UCSD-AML1 (cell line): ENCODE measurements around the gene GM2A.
A peak's percentile ranks its signal among the peaks of the same experiment; 100 is the strongest.
"Not testable (repeated sequence)": the region's sequence is repeated elsewhere in the genome, so short reads cannot be mapped to it uniquely, and the experiment has no call there.

Experiments used
- DNase-seq: peaks from one replicate; lab custom pipeline; 2025; ENCODE audit not compliant: unreplicated experiment; lab: John Stamatoyannopoulos, UW

The GM2A gene

GRCh38 chr5:151284392-151284967, 31.5 kb downstream of the GM2A start:
- no peak for DNase-seq

DNA sequence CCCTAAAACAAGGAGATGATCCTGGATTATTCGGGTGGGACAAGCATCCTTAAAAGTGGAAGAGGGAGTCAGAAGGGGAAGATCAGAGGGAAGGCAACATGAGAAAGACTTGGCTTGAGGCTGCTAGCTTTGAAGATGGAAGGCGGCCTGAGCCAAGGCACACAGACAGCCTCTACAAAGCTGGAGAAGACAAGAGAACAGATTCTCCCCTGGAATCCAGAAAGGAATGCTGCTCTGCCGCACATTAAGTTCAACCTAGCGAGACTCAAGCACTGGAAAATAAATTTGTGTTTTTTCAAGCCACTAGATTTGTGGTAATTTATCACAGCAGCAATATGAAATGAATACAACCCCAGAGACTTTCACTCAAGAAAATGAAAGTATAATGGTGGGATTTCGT, 32.7 kb downstream of the GM2A start:
- no peak for DNase-seq

GRCh38 chr5:151286246-151286645, 33.3 kb downstream of the GM2A start:
- DNase-seq, result no peak

- no peak for DNase-seq
Observed at GRCh38 chr5:151288180-151288579, 35.2 kb downstream of the GM2A start.

- DNase-seq, result no peak
Observed at GRCh38 chr5:151293624-151294023, 40.6 kb downstream of the GM2A start.

GRCh38 chr5:151295138-151295537, 42.2 kb downstream of the GM2A start:
- no peak for DNase-seq

DNA sequence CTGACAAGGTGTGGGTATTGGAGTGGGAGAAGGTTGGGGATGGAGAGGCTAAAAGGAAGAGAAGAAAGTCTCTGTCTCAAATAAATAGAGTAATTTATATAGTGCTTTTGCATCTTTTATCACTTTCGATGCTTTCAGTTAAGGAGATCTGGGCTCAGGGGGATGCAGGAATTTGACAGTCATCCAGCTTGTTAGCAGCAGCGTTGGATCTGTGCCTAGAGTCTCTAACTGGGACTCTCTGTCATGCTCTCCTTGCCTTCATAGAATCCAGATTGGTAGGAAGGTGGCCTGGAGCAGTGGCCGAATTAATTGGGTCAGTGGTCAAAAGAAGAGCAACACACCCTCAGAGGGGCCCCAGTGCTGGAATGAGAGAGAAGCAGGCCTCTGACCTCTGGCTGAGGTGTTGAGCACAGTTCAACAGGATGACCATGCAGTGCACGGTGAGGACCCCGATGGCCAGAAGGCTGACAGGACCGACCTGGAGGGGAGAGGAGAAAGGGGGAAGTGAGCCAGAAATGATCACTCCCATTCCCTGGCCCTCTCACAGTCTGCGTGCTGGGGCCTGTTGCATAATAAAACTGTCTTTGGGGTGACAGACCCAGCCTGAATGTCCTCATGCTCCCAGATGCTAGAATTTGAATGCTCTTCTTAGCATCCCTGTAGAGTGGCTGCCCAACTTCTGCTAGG, 42.9 kb downstream of the GM2A start:
- DNase-seq, result no peak

GRCh38 chr5:151296478-151296830, 43.5 kb downstream of the GM2A start:
- no peak for DNase-seq

- DNase-seq, result no peak
Observed at GRCh38 chr5:151296974-151297373, 44.0 kb downstream of the GM2A start.

GRCh38 chr5:151298063-151298855, 45.3 kb downstream of the GM2A start:
- no peak for DNase-seq

DNA sequence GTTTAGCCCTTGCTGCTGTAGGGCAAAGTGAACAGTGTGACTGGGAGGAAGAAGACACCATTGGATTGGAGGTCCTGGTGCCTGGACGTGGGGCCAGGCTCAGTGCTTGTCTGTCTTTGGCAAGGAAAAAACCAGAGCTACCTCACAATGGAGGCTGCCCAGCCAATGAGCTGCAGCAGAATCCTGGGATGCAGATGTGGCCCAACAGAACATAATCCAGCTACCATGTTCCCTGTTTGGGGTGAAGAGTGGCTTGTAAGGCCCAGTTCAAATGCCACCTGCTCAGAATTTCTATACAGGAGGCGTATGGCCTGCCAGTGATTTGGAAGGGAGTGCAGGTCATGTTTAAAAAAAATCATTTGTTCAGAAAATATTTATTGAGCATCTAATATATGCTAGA, 50.7 kb downstream of the GM2A start, which contains the start of gene SLC36A3:
TSS of gene SLC36A3 (minus strand) at position 101 of the 400 bp plus-strand sequence. CDS start 412 bp downstream, outside the sequence.
- no peak for DNase-seq

GRCh38 chr5:151309266-151309665, 56.3 kb downstream of the GM2A start:
- DNase-seq, result not testable (repeated sequence)

DNA sequence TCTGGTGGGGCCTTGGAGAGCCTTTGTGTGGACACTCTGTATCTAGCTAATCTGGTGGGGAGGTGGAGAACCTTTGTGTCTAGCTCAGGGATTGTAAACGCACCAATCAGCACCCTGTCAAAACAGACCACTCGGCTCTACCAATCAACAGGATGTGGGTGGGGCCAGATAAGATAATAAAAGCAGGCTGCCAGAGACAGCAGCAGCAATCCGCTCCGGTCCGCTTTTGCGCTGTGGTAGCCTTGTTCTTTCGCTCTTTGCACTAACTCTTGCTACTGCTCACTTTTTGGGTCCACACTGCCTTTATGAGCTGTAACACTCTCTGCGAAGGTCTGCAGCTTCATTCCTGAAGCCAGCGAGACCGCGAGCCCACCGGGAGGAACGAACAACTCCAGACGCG, 56.8 kb downstream of the GM2A start:
- DNase-seq, result not testable (repeated sequence)

DNA sequence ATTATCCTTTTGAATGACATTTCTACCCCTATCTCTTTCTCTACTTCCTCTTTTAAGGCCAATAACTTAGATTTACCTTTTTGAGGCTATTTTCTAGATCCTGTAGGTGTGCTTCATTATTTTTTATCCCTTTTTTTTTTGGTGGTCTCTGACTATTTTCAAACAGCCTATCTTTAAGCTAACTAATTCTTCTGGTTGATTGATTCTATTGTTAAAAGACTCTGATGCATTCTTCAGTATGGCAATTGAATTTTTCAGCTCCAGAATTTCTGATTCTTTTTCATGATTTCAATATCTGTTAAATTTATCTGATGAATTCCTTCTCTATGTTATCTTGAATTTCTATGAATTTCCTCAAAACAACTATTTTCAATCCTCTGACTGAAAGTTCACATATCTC, 57.9 kb downstream of the GM2A start:
- no peak for DNase-seq

DNA sequence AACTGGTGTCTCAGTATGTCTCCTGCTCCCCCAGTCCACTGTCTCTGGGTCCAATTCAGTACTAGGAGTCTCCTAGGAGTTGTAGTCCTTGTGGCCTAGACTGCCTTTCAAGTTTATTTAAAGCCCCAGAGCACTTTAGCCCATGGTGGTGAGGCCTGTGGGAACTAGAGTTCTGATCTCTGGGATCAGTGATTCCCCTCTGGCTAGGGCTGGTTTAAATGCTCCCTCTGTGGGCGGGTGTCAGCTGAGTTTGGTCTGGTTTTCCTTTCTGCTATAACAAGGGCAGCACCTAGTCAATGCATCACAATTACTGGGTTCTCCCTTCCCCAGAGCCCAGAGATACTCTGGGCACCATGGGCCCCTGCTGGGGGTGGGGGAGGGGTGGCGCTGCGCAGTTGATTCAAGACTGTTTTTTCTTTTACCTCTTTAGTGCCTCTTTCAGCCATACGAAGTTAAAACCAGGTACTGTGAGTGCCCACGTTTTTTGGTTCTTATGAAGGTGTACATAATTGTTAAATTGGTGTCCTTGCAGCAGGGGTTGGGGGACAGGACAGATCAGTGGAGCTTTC, 59.9 kb downstream of the GM2A start:
- DNase-seq, result no peak

GRCh38 chr5:151313357-151313756, 60.4 kb downstream of the GM2A start:
- no peak for DNase-seq

DNA sequence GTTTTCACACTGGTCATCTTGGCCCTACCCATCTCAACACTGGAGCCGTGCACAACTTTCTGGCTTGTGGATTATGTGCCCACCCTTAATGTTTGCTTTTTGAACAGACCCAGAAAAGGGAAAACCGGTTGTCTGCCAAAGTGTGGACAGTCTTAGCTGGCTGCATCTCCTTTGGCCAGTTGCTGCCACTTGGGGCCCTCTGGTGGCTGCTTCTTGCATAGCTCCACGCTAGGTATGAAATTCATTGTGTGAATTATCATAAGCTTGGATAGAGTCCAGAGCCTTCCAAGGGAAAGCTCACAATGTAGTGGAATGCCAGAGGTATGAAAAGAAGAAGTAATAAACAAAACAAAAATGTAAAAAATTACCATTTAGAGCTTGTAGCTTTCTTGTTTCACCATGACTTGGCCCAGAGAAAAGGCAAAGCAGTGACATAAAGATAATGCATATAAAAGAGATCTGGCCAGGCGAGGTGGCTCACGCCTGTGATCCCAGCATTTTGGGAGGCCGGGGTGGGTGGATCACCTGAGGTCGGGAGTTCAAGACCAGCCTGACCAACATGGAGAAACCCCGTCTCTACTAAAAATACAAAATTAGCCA, 63.1 kb downstream of the GM2A start:
- DNase-seq, result peak; percentile 53

GRCh38 chr5:151317871-151318270, 64.9 kb downstream of the GM2A start:
- DNase-seq, result no peak

- DNase-seq, result no peak
Observed at GRCh38 chr5:151318850-151319732, 66.1 kb downstream of the GM2A start.
